Stimulated activated CD4-positive, alpha-beta T cell treated with anti-CD3 and anti-CD28 coated beads, Interleukin-2, amount 100 ng/mL, for 48 hours (primary cell): ENCODE results near the gene FAAH.
A peak's percentile ranks its signal among the peaks of the same experiment; 100 is the strongest.
"Not testable (repeated sequence)": the region's sequence is repeated elsewhere in the genome, so short reads cannot be mapped to it uniquely, and the experiment has no call there.

Experiments
- DNase-seq, 2 donors: peaks; one replicate each; pipeline ENCODE4 v3.0.0-alpha.2; 2020

FAAH gene

GRCh38 chr1:46394108-46394871 lies at the start of gene FAAH:
Gene FAAH (plus strand): TSS chr1:46394317. CDS start chr1:46394349, 32 bp downstream.
- DNase-seq, result peak; percentile 40 to 48

- no peak for DNase-seq
These were observed 49.6 kb upstream of the FAAH start for GRCh38 chr1:46344481-46344880.

- DNase-seq, result no peak
These were observed 48.8 kb upstream of the FAAH start for GRCh38 chr1:46345281-46345680.

- no peak for DNase-seq
These were observed 41.8 kb upstream of the FAAH start for GRCh38 chr1:46352363-46352762.

GRCh38 chr1:46355920-46356319 lies 38.2 kb upstream of the FAAH start:
- not testable (repeated sequence) for DNase-seq

- DNase-seq, result no peak
These were observed 32.0 kb upstream of the FAAH start for GRCh38 chr1:46362158-46362557.

- no peak for DNase-seq
These were observed 31.0 kb upstream of the FAAH start for GRCh38 chr1:46363121-46363520.

GRCh38 chr1:46364612-46365011 lies 29.5 kb upstream of the FAAH start:
- DNase-seq, result no peak

- DNase-seq, result not testable (repeated sequence)
These were observed 28.3 kb upstream of the FAAH start for GRCh38 chr1:46365796-46366195.

GRCh38 chr1:46367072-46367471 lies 27.0 kb upstream of the FAAH start:
- no peak for DNase-seq

GRCh38 chr1:46367701-46368100 lies 26.4 kb upstream of the FAAH start:
- not testable (repeated sequence) for DNase-seq

- no peak for DNase-seq
These were observed 25.3 kb upstream of the FAAH start for GRCh38 chr1:46368791-46369190.

GRCh38 chr1:46369542-46370213 lies 24.4 kb upstream of the FAAH start:
- DNase-seq, result no peak

GRCh38 chr1:46370214-46370633 lies 23.9 kb upstream of the FAAH start:
- DNase-seq, result no peak

GRCh38 chr1:46372431-46372830 lies 21.7 kb upstream of the FAAH start:
- DNase-seq, result no peak

- DNase-seq, result no peak
These were observed 14.1 kb upstream of the FAAH start for GRCh38 chr1:46379996-46380395.

- no peak for DNase-seq
These were observed 13.6 kb upstream of the FAAH start for GRCh38 chr1:46380508-46380907.

GRCh38 chr1:46393510-46393909 lies 607 bp upstream of the FAAH start:
- no peak for DNase-seq

- DNase-seq, result no peak
These were observed 852 bp downstream of the FAAH start for GRCh38 chr1:46394872-46395465.

GRCh38 chr1:46396441-46397398 lies 2.6 kb downstream of the FAAH start:
- no peak for DNase-seq

- no peak for DNase-seq
These were observed 5.2 kb downstream of the FAAH start for GRCh38 chr1:46399307-46399706.

GRCh38 chr1:46400421-46400820 lies 6.3 kb downstream of the FAAH start:
- DNase-seq, result no peak
